GM21360 (cell line): ENCODE measurements around the gene GPRC5B.

Source experiments
- ATAC-seq: cut with Tn5 transposase; IDR thresholded peaks from one replicate; pipeline ENCODE4 v1.9.1; 2021; ENCODE audit warnings: mild to moderate bottlenecking, moderate library complexity; ENCODE audit not compliant: unreplicated experiment

GPRC5B gene, protein sequence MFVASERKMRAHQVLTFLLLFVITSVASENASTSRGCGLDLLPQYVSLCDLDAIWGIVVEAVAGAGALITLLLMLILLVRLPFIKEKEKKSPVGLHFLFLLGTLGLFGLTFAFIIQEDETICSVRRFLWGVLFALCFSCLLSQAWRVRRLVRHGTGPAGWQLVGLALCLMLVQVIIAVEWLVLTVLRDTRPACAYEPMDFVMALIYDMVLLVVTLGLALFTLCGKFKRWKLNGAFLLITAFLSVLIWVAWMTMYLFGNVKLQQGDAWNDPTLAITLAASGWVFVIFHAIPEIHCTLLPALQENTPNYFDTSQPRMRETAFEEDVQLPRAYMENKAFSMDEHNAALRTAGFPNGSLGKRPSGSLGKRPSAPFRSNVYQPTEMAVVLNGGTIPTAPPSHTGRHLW

DNA sequence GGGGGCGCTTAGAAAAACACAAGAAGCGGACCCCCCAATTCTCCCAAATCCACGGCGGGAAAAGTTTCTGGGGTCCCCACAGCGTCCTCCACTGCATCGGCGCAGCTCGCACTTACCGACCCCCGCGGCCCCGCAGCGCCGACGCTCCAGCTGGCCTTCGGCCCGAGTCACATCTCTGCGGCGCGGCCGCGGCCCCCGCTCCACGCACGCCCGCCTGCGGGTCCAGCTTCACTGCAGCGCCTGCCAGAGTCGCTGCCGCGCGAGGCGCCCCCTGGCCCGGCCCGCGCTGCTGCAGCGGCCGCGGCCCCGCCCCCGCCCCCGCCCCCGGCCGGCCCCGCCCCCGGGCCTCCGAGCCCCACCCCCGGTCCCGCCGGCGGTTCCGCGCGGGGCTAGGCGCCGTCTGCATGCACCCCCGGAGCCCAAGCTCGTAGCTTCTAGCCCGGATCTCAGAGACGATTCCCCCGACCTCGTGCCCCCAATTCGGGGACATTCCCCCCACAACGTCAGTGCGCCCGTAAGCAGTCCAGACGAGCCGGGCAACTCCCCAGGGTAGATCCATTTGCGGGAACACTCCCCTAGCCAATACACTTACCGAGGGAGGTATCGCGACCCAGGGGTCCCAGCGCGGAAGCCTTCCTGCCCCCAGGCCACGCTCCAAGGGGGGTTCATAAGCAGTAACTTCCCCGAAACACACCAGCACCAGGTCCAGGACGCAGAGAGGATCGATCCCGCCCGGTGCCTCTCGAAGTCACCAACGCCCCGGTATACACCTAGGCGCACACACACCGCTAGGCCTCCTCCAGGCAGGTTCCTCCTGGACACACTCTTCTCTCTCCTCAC, at the start of gene GPRC5B:
GPRC5B (minus strand) TSS at position 238 of the 840 bp plus-strand sequence. CDS start 12,003 bp downstream, outside the sequence.
- no peak for ATAC-seq

GRCh38 chr16:19933740-19934139, 49.1 kb upstream of the GPRC5B start:
- ATAC-seq, result no peak

DNA sequence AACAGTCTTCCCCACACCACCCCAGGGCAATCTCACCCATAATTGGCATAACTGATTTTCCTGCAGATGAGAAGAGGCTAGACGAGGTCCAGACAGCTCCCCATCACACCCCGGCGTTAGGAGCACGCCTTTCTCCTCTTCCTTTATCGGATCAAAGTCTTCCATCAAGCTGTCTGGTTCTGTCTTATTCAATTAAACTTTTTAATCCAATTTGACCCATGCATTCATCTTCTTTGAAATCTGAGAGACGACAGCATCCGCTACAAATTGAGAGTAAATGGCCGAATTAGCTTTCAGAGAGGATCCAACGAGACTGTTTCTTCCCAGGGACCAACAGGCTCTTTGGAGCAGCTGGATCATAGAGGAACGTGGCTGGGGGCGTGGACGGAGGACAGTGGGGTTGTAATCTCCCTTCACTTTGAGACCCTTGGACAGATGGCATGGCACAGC, 44.4 kb upstream of the GPRC5B start:
- ATAC-seq, result no peak

GRCh38 chr16:19928432-19928831, 43.8 kb upstream of the GPRC5B start:
- ATAC-seq, result no peak

DNA sequence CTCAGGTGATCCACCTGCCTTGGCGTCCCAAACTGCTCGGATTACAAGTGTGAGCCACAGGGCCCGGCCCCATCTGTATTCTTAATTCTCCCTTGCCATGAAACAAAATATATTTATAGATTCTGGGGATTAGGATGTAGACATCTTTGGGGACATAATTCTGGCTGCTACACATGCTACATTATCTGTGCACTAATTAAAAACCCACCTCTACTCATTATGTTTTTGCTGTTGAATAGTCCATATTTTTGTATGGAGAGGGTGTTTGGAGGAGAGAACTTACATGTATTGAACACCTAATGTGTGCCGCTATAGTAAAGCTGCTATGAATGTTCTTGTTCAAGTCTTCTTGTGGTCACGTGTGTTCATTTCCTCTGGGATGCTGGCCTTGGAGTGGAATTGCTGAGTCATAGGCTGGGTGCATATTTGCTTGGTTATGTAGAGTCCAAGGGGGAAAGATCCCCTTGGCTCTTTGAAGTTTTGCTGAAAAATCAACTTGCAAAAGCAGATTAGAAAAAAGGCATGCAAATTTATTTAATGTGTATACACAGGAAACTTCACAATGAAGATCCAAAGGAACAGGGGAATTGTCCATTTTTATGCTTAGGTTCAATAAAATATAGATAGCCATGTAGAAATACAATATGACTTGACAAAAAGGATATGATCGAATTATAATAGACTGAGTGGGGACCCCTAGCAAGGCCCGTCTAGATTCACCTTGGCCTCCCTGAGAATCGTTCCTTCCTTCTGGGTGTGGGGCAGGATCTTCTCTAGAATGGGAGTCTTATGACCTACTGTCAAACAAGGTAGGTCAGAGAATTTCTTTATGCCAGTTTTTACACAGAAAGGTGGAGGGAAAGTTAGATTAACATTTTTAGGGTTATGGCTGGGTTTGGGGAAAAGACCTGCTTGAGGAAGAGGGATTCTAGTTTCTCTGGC, 42.1 kb upstream of the GPRC5B start:
- no peak for ATAC-seq

- ATAC-seq, result no peak
These were observed 38.7 kb upstream of the GPRC5B start for GRCh38 chr16:19923396-19923795.

DNA sequence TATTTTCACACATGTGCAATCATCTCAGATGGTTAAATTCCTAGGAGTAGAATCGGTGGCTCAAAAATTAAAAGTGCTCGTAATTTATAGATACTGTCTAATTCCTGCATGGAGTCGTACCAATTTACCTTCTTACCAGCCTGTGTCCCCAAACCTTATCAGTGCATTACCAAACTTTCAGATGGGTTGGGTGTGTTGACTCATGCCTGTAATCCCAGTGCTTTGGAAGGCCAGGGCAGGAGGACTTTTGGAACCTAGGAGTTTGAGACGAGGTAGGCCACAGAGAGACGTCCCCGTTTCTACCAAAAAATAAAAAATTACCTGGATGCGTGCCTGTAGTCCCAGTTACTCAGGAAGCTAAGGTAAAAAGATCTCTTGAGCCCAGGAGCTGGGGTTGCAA, 34.5 kb upstream of the GPRC5B start:
- no peak for ATAC-seq

- no peak for ATAC-seq
These were observed 31.4 kb upstream of the GPRC5B start for GRCh38 chr16:19916064-19916463.

DNA sequence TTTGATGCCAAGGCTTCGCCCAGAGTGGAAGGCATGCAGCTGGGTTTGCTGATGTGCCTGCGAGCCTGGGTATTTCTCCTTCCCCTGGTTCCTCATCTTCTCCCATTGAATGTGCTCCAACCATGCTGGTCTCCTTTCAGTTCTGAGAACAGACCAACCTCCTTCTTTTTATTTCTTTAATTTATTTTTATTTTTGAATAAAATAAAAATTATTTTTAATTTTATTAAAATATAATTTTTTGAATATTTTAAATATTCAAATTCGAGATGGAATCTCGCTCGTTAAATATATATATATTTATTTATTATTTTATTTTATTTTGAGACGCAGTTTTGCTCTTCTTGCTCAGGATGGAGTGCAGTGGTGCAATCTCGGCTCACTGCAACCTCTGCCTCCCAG, 30.2 kb upstream of the GPRC5B start:
- no peak for ATAC-seq

- no peak for ATAC-seq
These were observed 28.6 kb upstream of the GPRC5B start for GRCh38 chr16:19913340-19913645.

GRCh38 chr16:19912455-19913339, 28.0 kb upstream of the GPRC5B start:
- no peak for ATAC-seq

DNA sequence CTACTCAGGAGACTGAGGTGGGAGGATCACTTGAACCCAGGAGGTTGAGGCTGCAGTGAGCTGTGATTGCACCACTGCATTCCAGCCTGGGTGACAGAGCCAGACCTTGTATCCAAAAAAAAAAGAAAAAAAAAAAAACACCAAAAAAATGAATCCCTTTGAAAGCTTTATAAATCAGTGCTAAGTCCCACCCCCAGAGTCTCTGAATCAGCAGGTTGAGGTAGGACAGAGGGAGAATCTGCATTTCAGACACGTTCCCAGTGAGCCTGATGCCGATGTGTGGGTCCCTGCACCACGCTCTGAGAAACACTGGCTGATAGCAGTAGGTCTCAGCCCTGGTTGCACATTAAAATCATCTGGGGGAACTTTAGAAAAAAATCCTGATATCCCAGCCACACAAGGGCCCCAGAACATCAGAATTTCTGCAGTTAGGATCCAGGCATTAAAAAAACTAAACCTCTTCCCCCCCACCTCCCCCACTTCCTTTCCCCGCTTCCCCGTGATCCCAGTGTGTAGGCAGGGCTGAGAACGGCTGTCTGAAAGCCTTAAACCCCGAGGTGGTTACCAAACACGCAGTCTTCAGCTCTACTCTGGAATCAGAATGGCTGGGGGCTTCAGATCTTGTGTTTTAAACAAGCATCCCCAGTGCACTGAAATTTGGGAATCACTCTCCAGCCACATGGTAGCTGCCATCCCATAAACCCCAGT, 27.3 kb upstream of the GPRC5B start:
- ATAC-seq, result no peak

DNA sequence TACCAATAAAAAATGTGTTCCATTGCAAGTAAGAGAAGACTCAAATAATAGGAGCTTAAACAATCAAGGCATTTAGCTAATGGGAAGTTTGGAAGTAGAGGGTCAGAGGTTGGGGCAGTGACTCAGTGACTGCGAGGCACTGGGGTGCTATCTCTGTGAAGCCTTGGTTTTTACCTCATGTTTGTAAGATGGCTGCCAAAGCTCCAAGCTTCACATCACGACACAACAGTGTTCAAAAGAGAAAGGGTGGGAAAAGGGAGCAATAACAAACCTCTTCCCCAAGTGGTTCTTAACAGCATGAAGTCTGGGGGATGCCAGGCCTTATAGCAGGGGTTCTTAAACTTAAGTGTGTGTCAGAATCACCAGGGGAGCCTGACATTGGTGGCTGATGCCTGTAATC, 26.6 kb upstream of the GPRC5B start:
- no peak for ATAC-seq

GRCh38 chr16:19909750-19910322, 25.2 kb upstream of the GPRC5B start:
- ATAC-seq, result no peak

GRCh38 chr16:19908921-19909320, 24.3 kb upstream of the GPRC5B start:
- no peak for ATAC-seq

GRCh38 chr16:19907161-19907992, 22.7 kb upstream of the GPRC5B start:
- ATAC-seq, result peak; percentile 88

DNA sequence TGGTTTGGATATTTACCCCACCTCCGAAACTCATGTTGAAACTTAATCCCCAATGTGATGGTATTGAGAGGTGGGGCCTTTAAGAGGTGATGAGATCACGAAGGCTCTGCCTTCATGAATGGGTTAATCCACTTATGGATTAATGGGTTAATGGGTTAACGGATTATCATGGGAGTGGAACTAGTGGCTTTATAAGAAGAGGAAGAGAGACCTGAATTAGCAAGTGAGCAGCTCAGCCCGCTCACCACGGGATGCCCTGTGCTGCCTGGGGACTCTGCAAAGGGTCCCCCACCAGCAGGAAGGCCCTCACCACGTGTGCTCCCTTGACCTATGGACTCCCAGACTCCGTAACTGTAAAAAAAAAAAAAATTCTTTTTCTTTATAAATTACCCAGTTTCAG, 16.5 kb upstream of the GPRC5B start:
- no peak for ATAC-seq

DNA sequence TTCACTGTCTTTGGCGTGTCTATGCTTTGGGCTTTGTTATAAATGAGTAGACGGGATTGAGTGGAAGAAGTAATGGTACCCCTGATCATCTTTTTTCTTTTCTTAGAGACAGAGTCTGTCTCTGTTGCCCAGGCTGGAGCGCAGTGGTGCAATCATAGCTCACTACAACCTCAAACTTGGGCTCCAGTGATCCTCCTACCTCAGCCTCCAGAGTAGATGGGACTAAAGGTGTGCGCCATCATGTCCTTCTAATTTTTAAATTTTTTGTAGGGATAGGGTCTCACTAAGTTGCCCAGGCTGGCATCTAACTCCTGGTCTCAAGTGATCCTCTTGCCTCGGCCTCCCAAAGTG, 14.9 kb upstream of the GPRC5B start:
- ATAC-seq, result no peak
